IMR-90 (cell line): ENCODE measurements around the gene SS18L1.

ENCODE experiments used
- BHLHE40 ChIP-seq: fragments of 150-350 bp; IDR thresholded peaks from 2 replicates; pipeline ENCODE4 v1.6.1; 2016; ENCODE audit warnings: mild to moderate bottlenecking, low read depth, low read length
- CEBPB ChIP-seq: IDR thresholded peaks from 2 replicates; pipeline ENCODE4 v1.6.1; 2012; ENCODE audit warnings: low read depth, low read length, improper control_type of control experiment
- CHD1 ChIP-seq: IDR thresholded peaks from 2 replicates; pipeline ENCODE4 v1.6.1; 2012; ENCODE audit warnings: low read depth, low read length, improper control_type of control experiment
- MAFK ChIP-seq: IDR thresholded peaks from 2 replicates; pipeline ENCODE4 v1.6.1; 2012; ENCODE audit warnings: low read depth, low read length, improper control_type of control experiment
- MAZ ChIP-seq: IDR thresholded peaks from 2 replicates; pipeline ENCODE4 v1.6.1; 2012; ENCODE audit warnings: low read depth, mild to moderate bottlenecking, low read length, improper control_type of control experiment, moderate library complexity, borderline replicate concordance
- MXI1 ChIP-seq: IDR thresholded peaks from 2 replicates; pipeline ENCODE4 v1.6.1; 2012; ENCODE audit warnings: low read depth, mild to moderate bottlenecking, low read length, moderate library complexity, borderline replicate concordance
- POLR2A ChIP-seq: IDR thresholded peaks from 2 replicates; pipeline ENCODE4 v1.6.1; 2012; ENCODE audit warnings: mild to moderate bottlenecking, low read depth, low read length
- RCOR1 ChIP-seq: IDR thresholded peaks from 2 replicates; pipeline ENCODE4 v1.6.1; 2012; ENCODE audit warnings: mild to moderate bottlenecking, low read length, improper control_type of control experiment; ENCODE audit not compliant: insufficient replicate concordance
- RFX5 ChIP-seq: IDR thresholded peaks from 2 replicates; pipeline ENCODE4 v1.8.0; 2012; ENCODE audit warnings: low read depth, mild to moderate bottlenecking, low read length, moderate library complexity
- SMC3 ChIP-seq: fragments of 150-350 bp; IDR thresholded peaks from 2 replicates; pipeline ENCODE4 v1.6.1; 2016; ENCODE audit warnings: low read depth, mild to moderate bottlenecking, antibody characterized with exemption, low read length, moderate library complexity
- TF ChIP-seq, protein P1 (sequence below): conservative IDR thresholded peaks from 2 replicates; pipeline ENCODE4 v1.5.1; 2012; ENCODE audit warnings: mild to moderate bottlenecking, low read depth, low read length, improper control_type of control experiment
- TF ChIP-seq, protein P2 (sequence below): fragments of 150-350 bp; IDR thresholded peaks from 2 replicates; pipeline ENCODE4 v1.6.1; 2017; ENCODE audit warnings: mild to moderate bottlenecking, antibody characterized with exemption, low read length, low read depth

DNA sequence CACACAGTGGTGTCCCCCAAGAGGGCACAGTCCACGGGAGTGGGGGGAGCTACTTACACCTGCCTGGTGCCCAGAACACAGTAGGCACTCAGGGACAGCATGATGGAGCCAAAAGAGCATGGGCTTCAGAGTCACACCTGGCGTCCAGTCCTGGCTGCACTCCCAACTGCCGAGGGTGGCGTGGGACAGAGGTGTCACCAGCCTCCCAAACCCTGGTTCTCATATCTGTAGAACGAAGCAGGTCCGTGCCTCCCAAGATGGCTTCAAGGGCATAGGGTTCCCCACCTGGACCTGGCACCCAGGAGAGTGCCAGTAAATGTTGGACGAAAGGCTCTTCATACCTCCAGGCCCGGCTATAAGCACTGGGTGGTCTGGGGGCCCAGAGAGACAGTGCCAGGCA, 67.6 kb downstream of the SS18L1 start:
- TF ChIP-seq, protein P1, sequence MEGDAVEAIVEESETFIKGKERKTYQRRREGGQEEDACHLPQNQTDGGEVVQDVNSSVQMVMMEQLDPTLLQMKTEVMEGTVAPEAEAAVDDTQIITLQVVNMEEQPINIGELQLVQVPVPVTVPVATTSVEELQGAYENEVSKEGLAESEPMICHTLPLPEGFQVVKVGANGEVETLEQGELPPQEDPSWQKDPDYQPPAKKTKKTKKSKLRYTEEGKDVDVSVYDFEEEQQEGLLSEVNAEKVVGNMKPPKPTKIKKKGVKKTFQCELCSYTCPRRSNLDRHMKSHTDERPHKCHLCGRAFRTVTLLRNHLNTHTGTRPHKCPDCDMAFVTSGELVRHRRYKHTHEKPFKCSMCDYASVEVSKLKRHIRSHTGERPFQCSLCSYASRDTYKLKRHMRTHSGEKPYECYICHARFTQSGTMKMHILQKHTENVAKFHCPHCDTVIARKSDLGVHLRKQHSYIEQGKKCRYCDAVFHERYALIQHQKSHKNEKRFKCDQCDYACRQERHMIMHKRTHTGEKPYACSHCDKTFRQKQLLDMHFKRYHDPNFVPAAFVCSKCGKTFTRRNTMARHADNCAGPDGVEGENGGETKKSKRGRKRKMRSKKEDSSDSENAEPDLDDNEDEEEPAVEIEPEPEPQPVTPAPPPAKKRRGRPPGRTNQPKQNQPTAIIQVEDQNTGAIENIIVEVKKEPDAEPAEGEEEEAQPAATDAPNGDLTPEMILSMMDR = no peak
- TF ChIP-seq POLR2A (no peak), MAFK (no peak), MXI1 (no peak), RFX5 (no peak), CHD1 (no peak), CEBPB (no peak), SMC3 (no peak), BHLHE40 (no peak), MAZ (no peak), RCOR1 (no peak)
- TF ChIP-seq, protein P2, sequence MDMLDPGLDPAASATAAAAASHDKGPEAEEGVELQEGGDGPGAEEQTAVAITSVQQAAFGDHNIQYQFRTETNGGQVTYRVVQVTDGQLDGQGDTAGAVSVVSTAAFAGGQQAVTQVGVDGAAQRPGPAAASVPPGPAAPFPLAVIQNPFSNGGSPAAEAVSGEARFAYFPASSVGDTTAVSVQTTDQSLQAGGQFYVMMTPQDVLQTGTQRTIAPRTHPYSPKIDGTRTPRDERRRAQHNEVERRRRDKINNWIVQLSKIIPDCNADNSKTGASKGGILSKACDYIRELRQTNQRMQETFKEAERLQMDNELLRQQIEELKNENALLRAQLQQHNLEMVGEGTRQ = no peak
